ENCODE results near the gene LMTK3. TPM values are rescaled to one million over a fixed set of nuclear protein-coding genes. Genes with fewer than 3 reads are reported as not detected.

LMTK3 gene
- total and polyA plus RNA-seq, 2 of the 13 experiments (the other 11 are each of a cell fraction or from before 2014, with no cell fraction given) = 0.18 to 0.29 TPM

- Histone ChIP-seq H3K4me2 (ENCODE audit: low read depth, low read length) (peak overlapping the region; percentile 96), H3K4me1 (ENCODE audit: insufficient read depth, low read length) (peaks cover 22% of the 10 kb centered on the region), H3K79me2 (ENCODE audit: insufficient read depth, low read length) (peaks cover 17% of the 10 kb centered on the region), H3K9me3 (ENCODE audit: low read length) (no peaks in the 10 kb centered on the region), H3K36me3 (replicated peaks in 1 of 2; ENCODE audit: control insufficient read depth in 1 of 2, insufficient read depth in 2 of 2, low read length in 2 of 2) (peaks cover 6 to 29% of the 10 kb centered on the region in 2 experiments; a peak in 4 of 5 replicates), H2AFZ (ENCODE audit: low read length) (peak overlapping the region; percentile 80), H3K27me3 (ENCODE audit: control insufficient read depth in 1 of 2, insufficient read depth in 2 of 2, low read length in 2 of 2) (no peaks in the 10 kb centered on the region; a peak in 1 of 5 replicates), H4K20me1 (ENCODE audit: insufficient read depth, low read length) (no peaks in the 10 kb centered on the region), H3K9ac (ENCODE audit: insufficient read depth, low read depth, low read length) (peak overlapping the region; percentile 90), H3K27ac (ENCODE audit: extremely low read length, insufficient read depth, low read length) (peak overlapping the region; percentile 71), H3K4me3 (replicated peaks in 1 of 3; ENCODE audit: insufficient read depth in 1 of 3, low read depth in 2 of 3, low read length in 3 of 3) (peak overlapping the region; percentile 77 to 95 (median 80))
- intact Hi-C loops (cut with micrococcal nuclease; ENCODE audit: unreplicated experiment) (loop anchor here (1.0 to 10.0 kb wide), 2 partner anchors 24 to 90 kb away; partner anchors contain the start of gene CYTH2), in situ Hi-C loops (cut with HindIII; ENCODE audit: extremely low pct_ligation_motif_present, low pct_unique_long_range_greater_than_20kb) (no loop called here)
- WGBS (ENCODE audit: low lambda C conversion rate) = 1% methylated on average over 6 of the region's 6 CpGs
- CTCF ChIA-PET (ENCODE audit: low intra/inter-chr PET ratio, low total read pairs) = interaction anchor here (1.2 to 1.4 kb wide), 3 partner anchors 112 to 139 kb away, joined by 3 to 6 read pairs (median 3); no protein-coding TSS in a partner anchor
- ATAC-seq = peak; percentile 78
- peak; percentile 82 for DNase-seq (ENCODE audit: low spot score)
- TSS peak; percentile 85 for BruUV-seq (replicated peaks)
- POLR2A ChIA-PET = interaction anchor here (0.6 to 2.4 kb wide), 9 partner anchors 12 to 174 kb away, joined by 3 to 9 read pairs (median 3); partner anchors contain the start of genes KDELR1, RPL18 and SPHK2
- FAIRE-seq = peak; percentile 97
- TF ChIP-seq ZNF205 (CRISPR knock-in tag; IDR thresholded peaks at IDR 0.05) = peak; percentile 98
- TF ChIP-seq ATF4 (CRISPR knock-in tag; IDR thresholded peaks at IDR 0.05) = no peak
- TF ChIP-seq RNF219 (CRISPR knock-in tag; IDR thresholded peaks at IDR 0.05) = 0 out of 2 replicates have a peak, but pooled peaks have one; percentile 41
- TF ChIP-seq HMGXB4 (CRISPR knock-in tag; IDR thresholded peaks at IDR 0.05; ENCODE audit: borderline replicate concordance in 1 of 2, low read depth in 1 of 2) = peak; percentile 12 to 55; a peak in 2 of 4 replicates
- peak; percentile 37; the same call in 1 of the 2 replicates for TF ChIP-seq SMC3 (IDR thresholded peaks at IDR 0.05; ENCODE audit: low read length)
- TF ChIP-seq RFXANK (CRISPR knock-in tag; IDR thresholded peaks at IDR 0.05) = 0 out of 2 replicates have a peak, but pooled peaks have one; percentile 11
- TF ChIP-seq ZNF3 (CRISPR knock-in tag; IDR thresholded peaks at IDR 0.05) = peak; percentile 44; the same call in 1 of the 2 replicates
- no peak for TF ChIP-seq ZNF282 (IDR thresholded peaks at IDR 0.05; ENCODE audit: partially characterized antibody)
- 0 out of 2 replicates have a peak, but pooled peaks have one; percentile 29 for TF ChIP-seq CC2D1A (CRISPR knock-in tag; IDR thresholded peaks at IDR 0.05)
- TF ChIP-seq ERF (CRISPR knock-in tag; IDR thresholded peaks at IDR 0.05) = 0 out of 2 replicates have a peak, but pooled peaks have one; percentile 8
- TF ChIP-seq CEBPB (IDR thresholded peaks at IDR 0.05; ENCODE audit: borderline replicate concordance, low read depth, low read length) = peak; percentile 58; the same call in 1 of the 2 replicates
- TF ChIP-seq ZNF761 (CRISPR knock-in tag; conservative IDR thresholded peaks at IDR 0.05) = 0 out of 2 replicates have a peak, but pooled peaks have one; percentile 39
- TF ChIP-seq MIXL1 (CRISPR knock-in tag; IDR thresholded peaks at IDR 0.05) = peak; percentile 24; the same call in 1 of the 2 replicates
- TF ChIP-seq GMEB1 (CRISPR knock-in tag; IDR thresholded peaks at IDR 0.05; ENCODE audit: borderline replicate concordance) = no peak; the same call in 1 of the 2 replicates
- 0 out of 2 replicates have a peak, but pooled peaks have one; percentile 18 for TF ChIP-seq RXRB (CRISPR knock-in tag; IDR thresholded peaks at IDR 0.05; ENCODE audit: borderline replicate concordance)
- 0 out of 2 replicates have a peak, but pooled peaks have one; percentile 8 for TF ChIP-seq HBP1 (CRISPR knock-in tag; IDR thresholded peaks at IDR 0.05; ENCODE audit: low read depth)
Observed at GRCh38 chr19:48445256-48445605, 66.4 kb downstream of the LMTK3 start.

Data from HepG2 (cell line).